K562 treated with DMSO at 1 percent for 48 hours (cell line): ENCODE results near the gene RECQL5. TPM values are rescaled to one million over a fixed set of nuclear protein-coding genes. Genes with fewer than 3 reads are reported as not detected.

Source experiments
- total RNA-seq: library from RNA; unstranded; fragments of 300-600 nt; gene quantifications from 2 replicates; pipeline ENCODE4 v1.2.3, GENCODE V29; 2022; ENCODE audit warnings: low replicate concordance; ENCODE audit errors: extremely low read depth

The RECQL5 gene
- not detected in 2 replicates for total RNA-seq

DNA sequence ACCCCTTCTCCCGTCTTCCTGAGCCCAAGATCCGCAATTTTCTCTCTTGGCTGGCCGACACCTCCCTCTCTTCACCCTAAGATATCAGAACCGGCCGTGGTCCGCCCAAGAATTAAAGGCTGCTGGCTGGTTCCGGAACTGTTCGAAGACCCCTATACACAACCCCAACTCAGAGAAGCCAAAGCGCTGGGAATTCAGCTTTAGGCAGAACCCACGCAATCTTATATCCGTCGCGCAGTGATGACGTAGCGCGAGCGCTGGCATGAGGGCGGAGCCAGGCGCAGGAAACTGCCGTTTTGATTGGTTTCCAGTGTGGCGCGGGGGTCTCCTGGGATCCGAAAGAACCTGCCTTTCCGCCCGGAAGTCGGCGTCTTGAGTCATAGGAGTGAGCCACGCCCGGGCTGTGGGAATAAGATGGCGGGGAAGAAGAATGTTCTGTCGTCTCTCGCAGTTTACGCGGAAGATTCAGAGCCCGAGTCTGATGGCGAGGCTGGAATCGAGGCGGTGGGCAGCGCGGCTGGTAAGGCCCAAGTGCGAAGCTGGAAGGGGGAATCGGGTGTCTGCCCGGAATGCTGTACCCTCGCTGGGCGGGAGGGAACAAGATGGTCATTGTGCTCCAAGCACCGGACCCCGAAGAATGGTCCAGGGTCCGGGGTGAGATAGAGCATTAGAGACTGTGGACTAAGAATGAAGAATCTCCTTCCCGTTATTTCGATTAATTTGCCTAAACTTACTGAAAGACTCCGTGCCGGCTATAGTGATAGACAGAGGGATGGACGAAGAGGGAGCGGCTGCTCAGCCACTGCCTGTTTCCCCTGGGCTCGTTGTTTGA, at the start of gene RECQL5, which contains the start of gene SAP30BP:
Gene RECQL5 (minus strand): TSS at position 196 of the 832 bp plus-strand sequence. CDS start 597 bp downstream, outside the sequence.
Gene SAP30BP (plus strand): TSS at position 380 of the 832 bp plus-strand sequence. CDS start 35 bp downstream, at position 415.

DNA sequence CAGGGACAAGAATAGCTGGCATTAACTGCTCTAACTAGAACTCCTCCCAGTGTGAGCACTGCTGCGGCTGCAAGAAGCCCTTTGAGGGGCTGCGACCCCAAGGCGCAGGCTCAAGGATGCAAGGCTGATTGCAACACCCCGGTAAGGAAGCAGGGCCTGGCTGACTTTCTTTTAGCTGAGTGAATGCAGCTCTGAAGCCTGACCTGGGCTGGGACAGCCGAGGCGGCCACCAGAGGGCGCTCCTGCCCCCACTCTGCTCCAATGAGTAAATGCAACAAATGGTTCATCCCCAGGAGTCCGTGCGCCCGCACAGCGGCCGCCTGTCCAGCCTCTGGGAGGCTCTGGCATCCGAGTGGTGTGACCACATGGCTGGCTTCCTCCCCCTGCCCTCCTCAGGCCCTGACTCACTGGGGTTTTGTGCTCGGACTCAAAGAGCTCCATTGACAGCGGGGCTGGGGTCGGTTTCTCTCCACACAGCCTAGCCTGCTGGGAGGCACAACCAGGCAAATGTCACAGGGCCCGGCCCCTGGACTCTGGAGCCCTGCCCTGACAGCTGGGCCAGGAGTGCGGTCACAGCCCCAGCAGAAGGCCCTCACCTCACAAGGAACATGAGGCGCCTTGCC, 34.0 kb downstream of the RECQL5 start, which contains the start of gene SMIM5:
Gene SMIM5 (plus strand): TSS at position 572 of the 623 bp plus-strand sequence. CDS start 6,768 bp downstream, outside the sequence.

DNA sequence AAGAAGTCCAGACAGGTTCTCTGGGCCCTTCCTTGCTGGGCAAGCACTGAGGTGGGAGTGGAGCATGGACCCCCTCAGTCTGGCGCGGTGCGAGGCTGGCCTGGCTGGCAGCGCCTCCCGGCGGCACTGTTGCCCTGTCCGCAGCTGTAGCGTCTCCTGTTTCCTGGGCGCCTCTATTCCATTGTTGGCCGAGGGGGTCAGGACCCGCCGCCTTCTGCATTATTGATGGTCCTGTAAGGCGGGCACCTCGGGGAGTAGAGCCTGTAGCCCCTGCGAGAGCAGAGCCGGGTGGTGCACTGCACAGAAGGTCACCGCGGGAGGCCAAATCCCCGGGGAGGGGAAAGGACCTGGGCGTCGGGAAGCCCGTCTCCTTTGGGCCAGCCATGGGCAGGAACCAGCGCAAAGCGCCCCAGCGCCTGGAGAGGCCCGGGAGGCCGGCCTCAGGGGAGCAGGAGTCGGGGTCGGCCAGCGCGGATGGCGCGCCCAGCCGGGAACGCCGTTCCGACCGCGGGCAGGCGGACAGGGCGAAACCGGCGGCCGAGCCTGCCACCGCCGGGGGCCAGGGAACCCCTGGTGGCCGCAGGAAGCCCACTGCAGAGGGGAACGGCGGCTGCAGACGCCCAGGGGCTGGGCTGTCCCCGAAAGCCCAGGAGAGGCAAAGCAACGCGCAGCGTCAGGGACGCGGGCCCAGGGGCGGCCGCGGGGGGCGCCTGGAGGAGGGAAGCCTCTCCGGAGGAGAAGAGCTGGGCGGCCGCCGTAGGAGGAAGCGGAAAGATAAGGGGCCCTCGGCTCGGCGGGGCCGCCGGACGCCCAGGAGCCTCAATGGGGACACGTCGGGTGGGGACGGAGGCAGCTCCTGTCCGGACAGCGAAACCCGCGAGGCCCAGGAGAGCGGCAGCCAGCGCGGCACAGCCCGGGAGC, 79.0 kb downstream of the RECQL5 start, which contains the start of gene MYO15B:
Gene MYO15B (plus strand): TSS at position 126 of the 921 bp plus-strand sequence. CDS start 258 bp downstream, at position 384.

Other genes with a start within 250 kb of the RECQL5 start
- not detected in 2 replicates for gene TMEM94, start 210.5 kb downstream of the RECQL5 start, total RNA-seq
- not detected in 2 replicates for gene CASKIN2, start 151.6 kb downstream of the RECQL5 start, total RNA-seq
- not detected in 2 replicates for gene TSEN54, start 150.6 kb downstream of the RECQL5 start, total RNA-seq
- not detected in 2 replicates for gene LLGL2, start 141.5 kb downstream of the RECQL5 start, total RNA-seq
- not detected in 2 replicates for gene MYO15B, start 79.4 kb downstream of the RECQL5 start, total RNA-seq
- not detected in 2 replicates for gene SMIM5, start 33.7 kb downstream of the RECQL5 start, total RNA-seq
- gene SAP30BP, start 184 bp upstream of the RECQL5 start, total RNA-seq: not detected in 2 replicates
- not detected in 2 replicates for gene ITGB4, start 54.3 kb upstream of the RECQL5 start, total RNA-seq
- gene GALK1, start 98.0 kb upstream of the RECQL5 start, total RNA-seq: not detected in 2 replicates
- gene UNK, start 117.7 kb upstream of the RECQL5 start, total RNA-seq: not detected in 2 replicates
- gene UNC13D, start 177.2 kb upstream of the RECQL5 start, total RNA-seq: 220 TPM in 1 of 2 replicates, not detected in the other
- 432 TPM in 1 of 2 replicates, not detected in the other for gene WBP2, start 188.2 kb upstream of the RECQL5 start, total RNA-seq
- gene TRIM47, start 211.4 kb upstream of the RECQL5 start, total RNA-seq: not detected in 2 replicates
- gene TRIM65, start 229.8 kb upstream of the RECQL5 start, total RNA-seq: not detected in 2 replicates
- not detected in 2 replicates for gene MRPL38, start 237.7 kb upstream of the RECQL5 start, total RNA-seq